Renal cortex interstitium (tissue), 11 donors: ENCODE results near the gene P3H2. TPM values are rescaled to one million over a fixed set of nuclear protein-coding genes. Genes with fewer than 3 reads are reported as not detected.

Experiments
- DNase-seq, 11 donors: peaks; one replicate each; pipeline ENCODE4 v3.0.0-alpha.2; 2013; ENCODE audit warnings: low read depth in 9 of 11, low spot score in 4 of 11; ENCODE audit errors: extremely low read depth in 1 of 11
- polyA plus RNA-seq, 3 donors: library from polyadenylated mRNA; unstranded; fragments of 120-200 nt; gene quantifications; one replicate each; pipeline ENCODE4 v1.2.1, GENCODE V29; 2013; ENCODE audit not compliant: insufficient read length in 3 of 3

Gene P3H2
- polyA plus RNA-seq, 3 donors = 85.3 to 90.4 (median 86.5) TPM

DNA sequence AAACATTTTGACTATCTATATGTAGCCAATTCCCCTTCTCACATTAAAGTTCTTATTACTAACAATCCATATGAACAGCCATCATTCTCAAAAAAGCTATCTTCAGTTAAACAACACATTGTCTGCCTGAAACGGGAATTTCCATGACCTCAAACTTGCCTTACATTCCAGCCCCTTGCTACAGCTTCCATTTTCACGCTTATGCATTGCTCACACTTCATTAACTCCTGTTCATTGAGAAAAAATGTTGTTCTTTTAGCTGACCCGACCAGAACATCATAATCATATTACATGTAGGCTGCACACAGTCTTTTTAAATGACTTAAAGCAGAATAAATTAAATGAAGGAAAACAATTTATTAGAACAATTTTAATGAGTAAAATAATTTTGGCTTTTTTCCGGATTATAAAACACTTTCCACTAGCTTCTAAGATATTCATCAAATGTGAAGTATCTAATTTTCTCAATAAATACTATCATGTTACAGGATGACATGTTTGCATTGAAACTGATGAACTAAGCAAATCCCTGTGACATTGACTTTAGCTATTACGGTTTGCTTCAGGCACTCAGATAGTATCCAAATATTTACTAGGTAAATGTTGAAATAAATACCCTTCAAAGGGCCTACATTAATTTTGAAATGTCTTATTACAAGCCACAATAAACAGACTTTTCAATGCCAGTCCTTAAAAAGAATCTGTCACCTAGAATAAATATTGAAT is 49.9 kb downstream of the P3H2 start:
- DNase-seq = peak in 1 of 11 donors; percentile 50

DNA sequence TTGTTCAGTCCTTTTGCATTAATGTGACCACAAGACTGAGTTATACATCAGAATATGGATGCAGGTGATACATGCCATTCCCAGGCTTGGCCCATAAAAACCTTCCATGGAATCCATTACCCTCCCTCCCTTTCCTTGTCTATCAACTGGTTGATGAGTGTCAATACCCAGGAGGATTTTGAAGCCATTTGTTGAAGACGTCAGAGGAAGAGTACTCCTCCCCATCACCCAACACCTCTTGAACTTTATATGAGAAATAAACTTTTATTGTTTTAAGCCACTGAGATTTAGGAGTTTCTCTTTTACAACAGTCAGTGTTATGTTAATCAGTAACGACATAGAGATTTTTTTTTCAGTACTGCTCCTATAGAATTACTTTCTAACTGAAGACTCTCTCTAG is 55.5 kb downstream of the P3H2 start:
- no peak for DNase-seq

DNA sequence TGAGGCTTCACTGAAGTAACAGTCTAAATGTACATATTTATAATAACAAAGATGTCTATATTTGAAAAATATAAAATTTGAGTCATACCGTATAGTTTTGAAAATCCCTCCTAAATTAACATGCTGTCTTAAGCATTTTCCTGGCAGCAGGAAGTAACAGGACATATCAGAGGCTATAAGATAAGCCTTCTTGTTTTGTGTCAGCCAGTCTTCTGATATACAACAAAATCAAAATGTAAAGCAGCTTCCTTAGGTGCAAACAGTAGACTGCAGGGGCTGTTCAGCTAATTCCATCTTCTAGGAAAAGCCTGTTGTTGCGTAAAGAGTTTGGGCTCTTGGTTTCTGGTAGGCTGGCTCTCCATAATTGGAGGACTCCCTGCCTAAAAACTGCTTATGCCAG is 56.0 kb downstream of the P3H2 start:
- no peak for DNase-seq

DNA sequence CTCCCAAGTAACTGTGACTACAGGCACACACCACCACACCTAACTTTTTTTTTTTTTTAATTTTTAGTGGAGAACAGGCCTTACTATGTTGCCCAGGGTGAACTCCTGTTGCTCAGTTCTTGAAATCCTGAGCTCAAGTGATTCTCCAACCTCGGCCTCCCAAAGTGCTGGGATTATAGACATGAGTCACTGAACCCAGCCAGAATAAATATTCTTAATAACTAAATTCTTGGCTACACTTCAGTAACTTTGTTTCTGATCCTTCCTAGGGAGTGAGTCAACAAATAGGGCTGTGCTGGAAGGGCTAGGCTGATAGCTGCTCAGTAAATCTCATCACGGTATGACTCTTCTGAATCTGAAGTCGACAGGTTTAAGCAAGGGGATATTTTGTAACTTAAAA is 56.6 kb downstream of the P3H2 start:
- DNase-seq = no peak

DNA sequence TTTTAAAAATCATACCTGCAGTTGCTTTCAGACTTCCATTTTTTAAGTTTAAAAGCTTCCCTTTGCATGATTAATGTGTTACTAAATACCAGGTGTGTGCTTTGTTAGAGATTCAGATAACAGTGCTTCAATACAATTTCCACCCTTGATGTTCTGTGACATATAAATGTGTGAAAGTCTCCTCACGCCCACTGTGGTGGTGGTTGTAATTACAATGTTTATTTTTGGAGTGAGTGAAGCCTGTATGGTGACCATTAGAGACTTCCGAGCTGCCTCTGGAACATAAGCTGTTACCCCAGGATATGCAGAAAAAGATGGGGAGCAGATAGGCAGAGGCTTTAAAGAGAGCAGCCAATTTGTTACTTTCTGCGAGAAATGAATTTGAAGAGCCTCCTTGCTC is 57.2 kb downstream of the P3H2 start:
- no peak for DNase-seq

DNA sequence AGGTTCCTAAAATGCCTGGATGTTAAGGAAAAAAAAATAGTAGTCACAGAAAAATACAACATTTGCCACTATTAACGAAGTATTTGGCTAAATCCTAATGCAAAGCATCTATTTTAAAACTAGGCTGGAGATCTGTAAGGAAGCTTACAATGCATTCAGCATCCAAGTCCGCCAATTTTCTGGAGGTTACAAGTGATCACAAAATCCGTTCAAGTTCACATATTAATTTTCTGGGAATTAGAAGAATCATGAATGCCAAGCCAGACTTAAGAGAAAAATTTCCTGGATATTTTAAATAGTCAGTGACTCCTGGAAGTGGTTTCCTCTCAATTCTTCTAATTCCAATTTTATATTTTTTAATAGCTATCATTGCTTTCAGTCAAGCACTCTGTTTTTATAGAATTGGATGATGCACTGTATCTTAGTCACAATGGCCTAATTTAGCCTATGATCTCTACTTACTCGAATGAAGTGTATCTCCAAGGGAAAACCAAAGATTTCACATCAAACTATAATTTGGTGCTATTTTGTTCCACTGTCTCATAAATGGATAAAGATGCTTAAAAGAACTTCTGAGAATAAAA is 60.4 kb downstream of the P3H2 start:
- DNase-seq = no peak

DNA sequence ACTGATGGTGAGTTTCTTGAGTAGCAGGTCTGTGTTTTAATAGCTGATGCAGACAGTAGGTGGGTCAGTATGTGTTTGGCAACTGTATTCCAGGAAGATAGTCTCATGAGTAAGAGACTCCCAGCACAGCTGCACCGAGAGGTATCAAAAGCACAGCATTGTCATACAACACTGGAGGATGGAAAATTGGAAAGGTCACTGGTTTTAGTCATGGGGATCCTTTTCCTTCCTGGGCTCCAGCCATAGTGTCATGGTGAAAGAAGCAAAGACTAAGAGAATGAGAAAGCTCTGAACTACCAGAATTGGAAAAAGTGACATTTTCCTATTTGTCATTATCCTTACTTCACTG is 61.5 kb downstream of the P3H2 start:
- DNase-seq = no peak

DNA sequence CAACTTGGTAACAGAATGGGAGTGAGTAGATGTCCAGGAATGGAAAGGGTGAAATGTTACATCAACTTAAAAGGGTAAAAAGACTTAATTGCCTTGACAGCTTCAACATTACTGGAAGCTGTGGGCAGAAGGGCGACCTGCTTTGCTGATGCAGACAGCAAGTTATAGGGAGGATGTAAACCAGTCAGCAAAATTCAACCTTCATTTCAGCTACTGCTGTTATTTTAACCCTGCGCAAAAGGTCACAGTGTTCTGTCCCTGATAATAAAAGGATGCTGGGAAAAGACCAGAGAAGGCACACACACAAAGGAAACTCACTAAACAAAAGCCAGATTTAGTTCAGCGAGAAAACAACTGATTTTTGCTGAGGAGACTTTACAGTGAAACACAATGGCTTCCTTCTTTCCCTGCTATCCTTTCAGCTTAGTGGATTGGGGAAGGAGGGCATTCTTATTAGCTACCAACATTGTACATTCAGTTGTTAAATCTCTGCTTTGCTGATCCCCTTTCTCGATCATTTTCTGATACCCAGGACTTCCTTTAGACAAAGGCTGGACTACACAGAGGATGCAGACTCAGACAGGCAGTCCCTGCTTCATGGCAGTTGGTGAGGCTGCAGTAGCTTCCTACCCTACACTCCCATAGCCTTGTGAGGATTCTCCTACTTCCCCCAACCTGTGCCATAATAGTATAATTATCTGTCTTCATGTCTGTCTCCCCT is 62.0 kb downstream of the P3H2 start:
- DNase-seq = no peak

DNA sequence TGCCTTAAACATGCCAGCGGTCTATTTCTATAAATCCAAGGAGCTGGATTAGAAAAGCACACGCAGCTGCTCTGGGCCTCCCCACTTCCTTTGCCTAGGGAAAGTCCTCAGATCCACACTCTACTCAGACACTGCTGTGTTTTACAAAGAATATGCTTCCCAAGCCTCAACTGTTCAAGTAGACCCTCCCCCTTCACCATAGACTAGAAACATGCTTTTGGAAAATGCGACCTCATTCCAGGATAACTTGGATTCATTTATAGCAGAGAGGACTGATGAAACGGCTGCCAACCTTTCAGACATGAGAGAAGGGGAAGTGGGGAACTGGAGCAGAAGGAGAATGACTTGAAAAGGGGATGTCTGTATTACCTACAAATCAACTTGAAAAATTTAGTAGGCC is 64.0 kb downstream of the P3H2 start:
- DNase-seq = no peak

DNA sequence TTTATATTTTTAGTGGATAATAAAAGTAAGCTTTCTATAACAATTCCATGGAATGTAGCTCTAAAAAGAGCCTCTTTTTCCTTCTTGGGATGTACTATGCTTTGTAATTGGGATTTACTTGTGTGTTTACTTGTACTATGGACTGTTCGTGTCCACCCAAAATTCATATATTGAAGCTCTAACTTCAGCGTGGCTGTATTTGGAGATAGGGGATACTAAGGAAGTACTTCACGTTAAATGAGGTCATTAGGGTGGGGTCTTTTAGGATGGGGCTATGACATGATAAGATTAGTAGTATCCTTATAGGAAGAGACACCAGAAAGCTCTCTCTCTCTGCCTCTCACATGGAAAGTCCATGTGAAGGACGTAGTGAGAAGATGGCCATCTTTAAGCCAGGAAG is 64.9 kb downstream of the P3H2 start:
- DNase-seq = no peak

DNA sequence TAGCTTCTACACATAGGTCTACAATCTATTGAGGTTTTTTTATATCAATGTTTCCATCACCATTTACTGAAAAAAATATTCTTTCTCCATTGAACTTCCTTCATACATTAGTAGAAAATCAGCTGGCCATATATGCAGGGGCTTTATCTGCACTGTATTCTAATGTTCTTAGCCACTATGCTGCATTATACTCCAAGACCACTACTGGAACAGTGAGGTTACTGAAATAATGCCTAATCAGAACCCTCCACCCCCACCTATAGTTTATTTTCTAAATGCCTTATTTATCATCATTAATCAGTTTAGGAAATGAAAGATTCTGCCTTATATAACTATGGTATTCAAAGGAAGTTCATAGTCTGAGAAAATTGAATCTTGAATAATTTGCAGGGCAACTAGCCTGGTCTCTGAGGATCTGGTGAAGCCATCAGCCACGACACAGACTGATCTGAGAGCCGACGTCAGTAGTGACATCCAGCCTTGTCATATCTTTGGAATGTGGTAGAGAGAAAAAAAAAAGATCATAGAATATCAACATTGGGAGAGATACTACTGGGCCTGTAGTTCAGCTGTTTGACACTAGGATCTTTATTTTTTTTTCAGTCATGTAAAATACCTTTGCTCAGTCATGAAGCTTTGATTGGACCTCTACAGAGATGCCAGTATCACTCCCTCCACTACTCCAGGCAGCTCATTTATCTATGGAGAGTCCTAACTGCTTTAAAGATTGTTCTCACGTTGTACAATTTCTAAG is 66.6 kb downstream of the P3H2 start:
- no peak for DNase-seq

DNA sequence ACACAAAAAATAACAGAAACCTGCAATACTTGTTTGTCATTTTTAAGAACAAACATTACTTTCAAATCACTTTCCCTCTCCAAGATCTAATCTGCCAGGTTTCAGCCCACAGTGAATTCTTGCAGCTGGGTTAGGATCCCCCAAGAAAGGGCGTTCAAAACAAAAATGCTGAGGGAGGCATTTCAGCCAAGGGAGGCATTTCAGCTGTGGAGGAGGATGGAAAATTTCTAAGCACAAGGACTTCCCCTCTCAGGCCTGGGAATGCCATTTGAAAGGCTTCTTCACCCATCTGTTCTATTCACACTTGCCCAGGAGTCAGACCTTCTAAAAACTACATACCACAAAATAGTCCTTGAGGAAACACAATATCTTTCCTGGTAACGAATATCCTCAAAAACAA is 69.1 kb downstream of the P3H2 start:
- no peak for DNase-seq

DNA sequence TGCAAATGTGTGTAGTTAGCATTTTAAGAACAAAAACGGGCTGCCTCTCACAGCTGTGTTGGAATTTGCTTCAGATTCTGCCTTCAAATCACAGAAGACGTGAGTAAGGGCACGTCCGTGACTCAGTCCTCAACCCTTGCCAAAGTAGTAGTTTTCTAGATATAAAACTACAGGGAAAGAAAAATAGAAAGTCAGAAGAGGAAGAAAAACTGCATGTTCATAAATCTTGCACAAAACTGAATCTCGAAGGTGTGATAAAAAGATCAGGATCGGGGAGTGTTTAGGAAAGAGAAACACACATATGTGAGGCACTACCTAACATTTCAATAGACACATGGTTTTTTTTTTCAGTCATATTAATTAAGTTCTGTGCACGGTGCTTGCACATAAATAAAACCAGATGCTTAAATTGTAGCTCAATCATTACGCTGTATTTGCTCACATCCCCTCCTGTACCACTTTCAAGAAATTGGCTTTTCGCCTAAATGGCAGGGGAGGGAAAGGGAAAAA is 71.7 kb downstream of the P3H2 start:
- DNase-seq = no peak

DNA sequence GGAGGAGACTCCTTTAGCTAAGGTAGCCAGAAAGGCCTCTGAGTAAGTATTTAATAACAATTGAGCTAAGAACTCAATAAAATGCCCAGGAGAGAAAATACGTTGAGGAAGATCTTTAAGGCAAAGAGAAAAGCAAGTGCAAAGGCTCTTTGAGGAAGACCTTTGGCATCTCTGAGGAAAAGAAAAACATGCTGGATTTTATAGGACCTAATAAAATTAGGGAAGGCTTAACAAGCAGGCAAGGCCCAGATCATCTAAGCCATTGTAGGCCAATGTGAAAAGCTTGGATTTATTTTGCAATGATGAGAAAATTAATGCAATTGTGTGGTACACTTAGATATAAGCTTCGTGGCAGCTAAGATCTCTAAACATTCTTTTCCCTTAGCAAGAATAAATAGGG is 75.7 kb downstream of the P3H2 start:
- DNase-seq = no peak

DNA sequence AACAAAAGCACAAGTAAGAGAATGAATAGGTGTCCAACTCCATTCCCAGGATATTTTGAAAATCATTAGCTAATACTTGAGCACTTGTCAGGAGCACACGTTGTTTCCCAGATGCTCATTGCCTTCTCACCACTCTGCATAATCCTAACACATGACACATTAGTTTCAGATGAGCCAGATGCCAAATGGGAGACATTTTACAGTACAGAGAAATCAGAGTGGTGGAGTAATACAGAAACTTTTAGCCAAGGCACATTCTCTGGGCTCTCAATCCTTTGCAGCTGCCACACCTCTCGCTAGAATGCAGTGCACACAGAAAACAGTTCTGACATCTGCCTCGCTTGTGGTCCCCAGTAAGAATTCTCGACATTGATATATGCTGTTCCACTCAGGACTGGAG is 76.6 kb downstream of the P3H2 start:
- no peak for DNase-seq

DNA sequence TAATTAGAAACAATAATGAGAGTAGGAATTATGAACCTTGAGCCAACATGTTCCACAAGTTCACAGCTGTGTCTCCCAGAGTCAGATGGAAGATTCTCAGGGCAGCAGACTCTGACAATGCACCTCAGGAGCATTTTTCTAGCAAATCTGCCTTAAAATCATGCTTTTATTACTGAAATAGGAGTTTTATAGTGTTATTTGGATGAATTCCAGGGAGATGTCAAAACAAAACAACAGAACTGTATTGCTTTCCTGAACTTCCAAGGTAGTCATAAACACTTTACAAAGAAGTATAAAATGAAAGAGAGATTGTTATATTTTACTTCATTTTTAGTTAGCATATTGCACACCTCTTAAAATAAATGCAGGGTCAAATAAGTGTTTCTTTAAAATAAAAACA is 77.0 kb downstream of the P3H2 start:
- no peak for DNase-seq

DNA sequence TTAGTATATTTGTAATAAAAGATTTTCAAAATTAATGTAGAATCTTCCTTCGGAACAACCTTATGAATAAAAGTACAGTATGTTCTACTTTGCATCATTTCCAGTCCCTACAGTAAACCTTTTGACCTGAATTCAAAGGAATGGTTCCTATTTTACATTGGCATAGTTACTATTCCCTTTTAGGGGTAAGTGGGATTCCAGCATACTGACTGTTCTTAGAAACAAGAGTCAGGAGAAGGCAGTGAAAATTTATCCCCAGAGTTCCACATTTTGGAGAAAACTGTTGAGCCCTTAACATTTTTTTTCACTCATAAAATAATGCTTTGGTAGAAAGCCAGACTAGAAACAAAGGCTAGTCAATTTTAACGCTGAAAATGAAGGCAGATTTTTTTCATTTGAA is 78.1 kb downstream of the P3H2 start:
- no peak for DNase-seq

DNA sequence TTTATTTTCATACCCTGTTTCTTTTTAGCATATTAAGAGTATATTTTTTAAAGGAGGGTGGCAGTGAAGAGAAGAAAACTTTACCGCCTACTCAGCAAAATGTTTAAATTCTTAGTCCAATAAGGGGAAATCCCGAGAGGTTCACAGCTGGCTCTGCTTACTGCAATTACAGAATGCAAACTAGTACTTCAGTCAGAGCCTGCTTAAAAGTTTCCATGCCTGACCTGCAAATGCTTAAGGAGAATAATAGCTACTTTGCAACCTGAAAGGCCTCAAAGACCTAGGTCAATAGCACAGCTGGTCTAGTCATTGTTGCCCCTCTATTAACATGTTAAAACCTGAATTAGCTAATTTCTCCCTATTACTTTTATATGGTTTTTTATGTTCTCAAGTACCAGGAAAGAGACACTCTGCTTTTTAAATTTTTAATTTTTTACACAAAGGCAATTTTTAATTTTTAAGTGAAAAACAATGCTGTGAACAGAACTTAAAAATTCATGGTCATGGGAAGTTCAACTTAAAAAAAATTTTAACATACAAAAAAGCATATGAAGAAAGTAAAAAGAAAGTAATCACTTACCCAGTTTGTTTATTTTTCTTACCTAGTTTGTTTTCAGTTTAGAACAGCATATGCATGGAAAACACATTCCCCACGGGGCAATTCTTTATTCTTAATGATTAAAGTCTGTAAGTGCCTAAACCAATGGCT is 79.2 kb downstream of the P3H2 start:
- peak in 1 of 11 donors; percentile 58 for DNase-seq

DNA sequence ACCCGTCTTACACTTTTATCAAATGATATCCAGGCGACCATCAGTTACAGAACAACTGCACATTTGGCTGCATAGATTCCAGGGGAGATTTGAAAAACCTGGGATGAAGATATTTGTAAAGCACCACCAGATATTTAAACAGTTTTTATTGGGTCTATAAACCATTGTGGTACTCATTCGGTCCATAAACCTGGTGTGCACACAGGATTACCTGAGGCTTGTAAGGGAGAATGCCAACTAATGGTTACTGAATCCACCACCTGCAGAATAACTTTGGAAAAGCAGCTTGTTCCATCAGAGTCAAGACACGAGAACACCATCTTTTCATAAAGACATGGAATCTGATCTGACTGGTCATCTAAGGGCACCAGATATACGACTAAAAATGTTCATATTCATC is 80.6 kb downstream of the P3H2 start:
- DNase-seq = no peak
